Astrocyte (in vitro differentiated cells and primary cell): ENCODE data around the gene FRMD5. TPM values are rescaled to one million over a fixed set of nuclear protein-coding genes. Genes with fewer than 3 reads are reported as not detected.
A peak's percentile ranks its signal among the peaks of the same experiment; 100 is the strongest.

ENCODE experiments used
- DNase-seq: peaks from one replicate; pipeline ENCODE4 v3.0.0-alpha.2; 2010; ENCODE audit warnings: low read depth
- FAIRE-seq: peaks from 2 replicates; lab custom pipeline; 2011; peaks lifted over from hg19 to GRCh38; lab: Jason Lieb, UNC
- H2AFZ ChIP-seq: 2 replicates; pipeline ENCODE4 v1.6.0; 2012; ENCODE audit warnings: low read depth, low read length, inconsistent platforms
- H3K27ac ChIP-seq: 2 replicates; pipeline ENCODE4 v1.5.1; 2011; ENCODE audit warnings: low read depth, low read length, inconsistent platforms
- H3K27me3 ChIP-seq: 2 replicates; pipeline ENCODE4 v1.6.0; 2011; ENCODE audit warnings: low read length, inconsistent platforms; ENCODE audit not compliant: insufficient read depth
- H3K36me3 ChIP-seq: 2 replicates; pipeline ENCODE4 v1.5.1; 2011; ENCODE audit warnings: low read length, inconsistent platforms; ENCODE audit not compliant: insufficient read depth
- H3K4me1 ChIP-seq: 2 replicates; pipeline ENCODE4 v1.5.1; 2011; ENCODE audit warnings: low read length, inconsistent platforms; ENCODE audit not compliant: insufficient read depth
- H3K4me2 ChIP-seq: 2 replicates; pipeline ENCODE4 v1.6.0; 2012; ENCODE audit warnings: low read length, inconsistent platforms
- H3K4me3 ChIP-seq: 2 replicates; pipeline ENCODE4 v1.5.1; 2011; ENCODE audit warnings: low read depth, mild to moderate bottlenecking, low read length, inconsistent platforms; ENCODE audit not compliant: insufficient read depth
- H3K79me2 ChIP-seq: 2 replicates; pipeline ENCODE4 v1.6.0; 2012; ENCODE audit warnings: mild to moderate bottlenecking, low read length, inconsistent platforms; ENCODE audit not compliant: insufficient read depth
- H3K9ac ChIP-seq: 2 replicates; pipeline ENCODE4 v1.6.0; 2012; ENCODE audit warnings: mild to moderate bottlenecking, low read length, inconsistent platforms
- H3K9me3 ChIP-seq: 2 replicates; pipeline ENCODE4 v1.5.1; 2012; ENCODE audit warnings: low read depth, mild to moderate bottlenecking, low read length, inconsistent platforms; ENCODE audit not compliant: insufficient read depth
- H4K20me1 ChIP-seq: 2 replicates; pipeline ENCODE4 v1.6.0; 2012; ENCODE audit warnings: low read length, inconsistent platforms; ENCODE audit not compliant: insufficient read depth
- H3K27ac Mint-ChIP-seq: one replicate; pipeline ENCODE4 v1.8.0; 2021; ENCODE audit warnings: mild to moderate bottlenecking, mixed read lengths; ENCODE audit not compliant: unreplicated experiment
- H3K27me3 Mint-ChIP-seq: one replicate; pipeline ENCODE4 v1.8.0; 2021; ENCODE audit warnings: low read depth, mixed read lengths; ENCODE audit not compliant: unreplicated experiment
- H3K36me3 Mint-ChIP-seq: one replicate; pipeline ENCODE4 v1.8.0; 2021; ENCODE audit warnings: low read depth, mixed read lengths; ENCODE audit not compliant: unreplicated experiment
- H3K4me1 Mint-ChIP-seq: one replicate; pipeline ENCODE4 v1.8.0; 2021; ENCODE audit warnings: low read depth, mixed read lengths; ENCODE audit not compliant: unreplicated experiment
- H3K4me3 Mint-ChIP-seq: one replicate; pipeline ENCODE4 v1.8.0; 2021; ENCODE audit warnings: mild to moderate bottlenecking, moderate library complexity, mixed read lengths; ENCODE audit not compliant: unreplicated experiment
- H3K9me3 Mint-ChIP-seq: one replicate; pipeline ENCODE4 v1.8.0; 2021; ENCODE audit warnings: mild to moderate bottlenecking, mixed read lengths; ENCODE audit not compliant: unreplicated experiment
- EZH2 ChIP-seq: IDR thresholded peaks from 2 replicates; pipeline ENCODE4 v1.6.1; 2012; ENCODE audit warnings: mild to moderate bottlenecking, low read length, inconsistent platforms; ENCODE audit not compliant: insufficient read depth
- total RNA-seq: library from RNA; stranded (reverse); gene quantifications from 2 replicates; pipeline ENCODE4 v1.2.1, GENCODE V29; 2021
- TF ChIP-seq, protein P1 (sequence below): IDR thresholded peaks from 2 replicates; pipeline ENCODE4 v1.5.1; 2011; ENCODE audit warnings: low read depth, mild to moderate bottlenecking, inconsistent platforms, low read length, moderate library complexity; ENCODE audit not compliant: insufficient read depth

Gene FRMD5
- total RNA-seq, 1 donor from 2014 or later, result 19.6 TPM

DNA sequence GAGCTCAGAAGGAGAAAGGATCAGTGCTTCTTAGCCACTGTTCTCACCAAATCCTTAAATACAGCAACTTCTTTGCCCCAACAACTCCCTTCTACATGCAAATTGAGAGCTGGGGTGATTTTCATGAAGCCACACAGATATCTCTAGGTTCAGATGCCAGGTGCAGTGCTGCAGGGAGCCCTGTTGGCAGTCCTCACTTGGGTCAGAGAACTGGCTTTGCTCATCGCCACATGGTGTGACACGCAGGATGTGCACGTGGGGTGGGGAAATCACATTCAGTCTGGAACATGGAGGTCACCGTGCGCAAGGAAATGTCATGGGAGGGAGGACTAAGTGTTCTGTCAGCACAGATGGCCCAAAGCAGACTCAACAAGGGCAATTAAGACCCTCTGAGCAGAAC lies 264.5 kb downstream of the FRMD5 start:
- Histone ChIP-seq H3K27ac (no peak overlapping the region), H3K9me3 (no peaks in the 10 kb centered on the region), H4K20me1 (peaks cover 66% of the 10 kb centered on the region), H2AFZ (no peak overlapping the region), H3K4me3 (no peak overlapping the region), H3K4me1 (peaks cover 15% of the 10 kb centered on the region), H3K79me2 (peaks cover 46% of the 10 kb centered on the region), H3K4me2 (no peak overlapping the region), H3K9ac (no peak overlapping the region), H3K36me3 (no peaks in the 10 kb centered on the region), H3K27me3 (no peaks in the 10 kb centered on the region)
- Mint-ChIP-seq H3K9me3 (no peaks in the 10 kb centered on the region), H3K27ac (peak overlapping the region; percentile 55), H3K36me3 (peaks cover 5% of the 10 kb centered on the region), H3K27me3 (no peaks in the 10 kb centered on the region), H3K4me1 (peaks cover 60% of the 10 kb centered on the region), H3K4me3 (no peak overlapping the region)
- DNase-seq, result no peak
- TF ChIP-seq, protein P1, sequence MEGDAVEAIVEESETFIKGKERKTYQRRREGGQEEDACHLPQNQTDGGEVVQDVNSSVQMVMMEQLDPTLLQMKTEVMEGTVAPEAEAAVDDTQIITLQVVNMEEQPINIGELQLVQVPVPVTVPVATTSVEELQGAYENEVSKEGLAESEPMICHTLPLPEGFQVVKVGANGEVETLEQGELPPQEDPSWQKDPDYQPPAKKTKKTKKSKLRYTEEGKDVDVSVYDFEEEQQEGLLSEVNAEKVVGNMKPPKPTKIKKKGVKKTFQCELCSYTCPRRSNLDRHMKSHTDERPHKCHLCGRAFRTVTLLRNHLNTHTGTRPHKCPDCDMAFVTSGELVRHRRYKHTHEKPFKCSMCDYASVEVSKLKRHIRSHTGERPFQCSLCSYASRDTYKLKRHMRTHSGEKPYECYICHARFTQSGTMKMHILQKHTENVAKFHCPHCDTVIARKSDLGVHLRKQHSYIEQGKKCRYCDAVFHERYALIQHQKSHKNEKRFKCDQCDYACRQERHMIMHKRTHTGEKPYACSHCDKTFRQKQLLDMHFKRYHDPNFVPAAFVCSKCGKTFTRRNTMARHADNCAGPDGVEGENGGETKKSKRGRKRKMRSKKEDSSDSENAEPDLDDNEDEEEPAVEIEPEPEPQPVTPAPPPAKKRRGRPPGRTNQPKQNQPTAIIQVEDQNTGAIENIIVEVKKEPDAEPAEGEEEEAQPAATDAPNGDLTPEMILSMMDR, result no peak
- no peak for TF ChIP-seq EZH2
- no peak for FAIRE-seq

DNA sequence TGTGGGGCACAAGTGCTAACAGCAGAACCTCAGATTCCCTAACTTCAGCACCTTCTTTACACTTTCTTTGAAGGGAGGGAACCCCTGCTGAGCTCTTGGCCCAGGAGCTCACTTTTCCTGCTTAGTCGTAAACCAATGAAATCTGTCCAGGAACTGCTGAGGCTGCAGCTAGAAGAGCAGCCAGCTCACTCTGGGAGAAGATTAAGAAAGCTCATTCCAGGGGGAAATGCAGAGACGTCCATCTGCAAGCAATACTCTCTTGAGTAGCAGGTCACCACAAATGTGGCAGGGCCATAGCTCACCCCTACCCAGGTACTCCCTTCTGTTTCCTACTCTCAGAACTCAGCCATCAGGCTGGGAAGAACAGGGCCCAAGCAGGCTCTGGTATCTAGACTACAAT lies 265.0 kb downstream of the FRMD5 start:
- DNase-seq (no peak), FAIRE-seq (no peak)
- Mint-ChIP-seq H3K9me3 (no peaks in the 10 kb centered on the region), H3K27me3 (no peaks in the 10 kb centered on the region), H3K4me1 (peaks cover 64% of the 10 kb centered on the region), H3K27ac (no peak overlapping the region), H3K4me3 (peak overlapping the region; percentile 6), H3K36me3 (peaks cover 4% of the 10 kb centered on the region)
- TF ChIP-seq, protein P1, result no peak
- TF ChIP-seq EZH2, result no peak
- peaks cover 15% of the 10 kb centered on the region for H3K4me1 ChIP-seq
- H3K27me3 ChIP-seq, result no peaks in the 10 kb centered on the region
- no peak overlapping the region for H3K27ac ChIP-seq
- H2AFZ ChIP-seq, result no peak overlapping the region
- H3K9me3 ChIP-seq, result no peaks in the 10 kb centered on the region
- H3K79me2 ChIP-seq, result peaks cover 46% of the 10 kb centered on the region
- no peak overlapping the region for H3K4me2 ChIP-seq
- H3K9ac ChIP-seq, result no peak overlapping the region
- H4K20me1 ChIP-seq, result peaks cover 66% of the 10 kb centered on the region
- H3K36me3 ChIP-seq, result no peaks in the 10 kb centered on the region
- H3K4me3 ChIP-seq, result no peak overlapping the region

DNA sequence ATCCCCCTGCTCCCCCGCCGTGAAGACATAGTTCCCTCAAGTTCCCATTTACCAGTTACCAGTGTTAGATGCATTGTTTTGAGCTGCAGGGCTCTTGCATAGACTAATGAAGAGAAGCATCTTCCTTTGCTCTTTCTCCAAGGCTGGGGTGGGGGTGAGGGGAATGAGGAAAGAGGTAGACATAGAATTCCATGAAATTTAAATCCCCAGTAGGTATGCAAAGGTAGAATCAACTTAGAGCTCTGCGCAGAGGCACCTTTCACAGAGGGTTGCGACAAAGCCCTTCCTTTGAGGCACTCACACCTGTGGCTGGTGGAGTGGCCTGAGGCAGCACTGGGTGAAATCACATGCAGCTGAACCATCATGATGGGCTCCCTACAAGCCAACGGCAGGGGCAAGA lies 266.9 kb downstream of the FRMD5 start:
- no peak overlapping the region for H3K4me3 ChIP-seq
- no peak overlapping the region for H3K4me2 ChIP-seq
- peaks cover 13% of the 10 kb centered on the region for H3K4me1 ChIP-seq
- peaks cover 32% of the 10 kb centered on the region for H3K79me2 ChIP-seq
- H2AFZ ChIP-seq, result no peak overlapping the region
- H3K27ac Mint-ChIP-seq, result no peak overlapping the region
- H3K9me3 ChIP-seq, result no peaks in the 10 kb centered on the region
- H3K9ac ChIP-seq, result no peak overlapping the region
- TF ChIP-seq, protein P1, result no peak
- no peak for TF ChIP-seq EZH2
- no peaks in the 10 kb centered on the region for H3K9me3 Mint-ChIP-seq
- peaks cover 1% of the 10 kb centered on the region for H3K36me3 Mint-ChIP-seq
- peaks cover 7% of the 10 kb centered on the region for H3K36me3 ChIP-seq
- H3K27me3 Mint-ChIP-seq, result no peaks in the 10 kb centered on the region
- DNase-seq (no peak), FAIRE-seq (no peak)
- H3K27ac ChIP-seq, result no peak overlapping the region
- H3K4me1 Mint-ChIP-seq, result peaks cover 47% of the 10 kb centered on the region
- no peak overlapping the region for H3K4me3 Mint-ChIP-seq
- H4K20me1 ChIP-seq, result peaks cover 65% of the 10 kb centered on the region
- H3K27me3 ChIP-seq, result no peaks in the 10 kb centered on the region
